PFSK-1 (cell line): ENCODE results near the gene COL6A2.

Source experiments
- POLR2AphosphoS5 ChIP-seq: IDR thresholded peaks from 2 replicates; pipeline ENCODE4 v1.6.1; 2012; ENCODE audit warnings: low read depth, mild to moderate bottlenecking, control low read depth, low read length, moderate library complexity
- REST ChIP-seq, 2 experiments: IDR thresholded peaks; 2 replicates each; pipeline versions ENCODE4 v1.6.1 to v1.8.0; 2011 to 2012; ENCODE audit warnings: low read depth in 2 of 2, low read length in 2 of 2, control low read depth in 1 of 2, inconsistent platforms in 1 of 2, mild to moderate bottlenecking in 1 of 2, moderate library complexity in 1 of 2; ENCODE audit not compliant: insufficient read depth in 1 of 2
- SIN3A ChIP-seq: IDR thresholded peaks from 2 replicates; pipeline ENCODE4 v1.6.1; 2012; ENCODE audit warnings: mild to moderate bottlenecking, low read length, moderate library complexity, borderline replicate concordance; ENCODE audit not compliant: insufficient read depth
- TAF1 ChIP-seq: IDR thresholded peaks from 2 replicates; pipeline ENCODE4 v1.6.1; 2012; ENCODE audit warnings: low read length, control low read depth, borderline replicate concordance; ENCODE audit not compliant: insufficient read depth

- TF ChIP-seq REST (IDR thresholded peaks at IDR 0.05; ENCODE audit: insufficient read depth in 1 of 2, low read depth in 2 of 2, low read length in 2 of 2) (no peak), TAF1 (no peak), POLR2AphosphoS5 (0 out of 2 replicates have a peak, but pooled peaks have one; percentile 18), SIN3A (no peak)
Measured at GRCh38 chr21:46130831-46131587, 33.1 kb downstream of the COL6A2 start.
